GM21576 (cell line): ENCODE results near the gene PKP2.
"Not testable (repeated sequence)": the region's sequence is repeated elsewhere in the genome, so short reads cannot be mapped to it uniquely, and the experiment has no call there.

Source experiments
- ATAC-seq: cut with Tn5 transposase; IDR thresholded peaks from one replicate; pipeline ENCODE4 v1.9.1; 2021; ENCODE audit warnings: mild to moderate bottlenecking, moderate library complexity; ENCODE audit not compliant: unreplicated experiment

Gene PKP2

DNA sequence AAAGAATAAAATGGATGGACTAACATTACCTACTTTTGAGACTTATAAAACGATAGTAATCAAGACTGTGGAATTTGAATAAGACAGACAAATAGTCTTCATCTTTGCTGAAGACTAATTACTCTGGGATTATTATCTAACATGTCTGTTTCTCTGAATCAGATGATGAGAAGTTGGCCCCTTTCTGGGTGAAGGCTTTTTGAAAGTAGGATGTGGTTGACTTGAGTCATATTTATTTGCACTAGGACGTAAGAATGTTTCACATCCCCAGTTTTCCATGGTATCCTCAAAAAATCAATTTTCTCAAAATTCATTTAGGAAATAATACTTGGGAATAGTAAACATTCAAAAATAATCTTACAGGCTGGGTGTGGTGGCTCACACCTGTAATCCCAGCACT lies 31.8 kb downstream of the PKP2 start:
- ATAC-seq: no peak

DNA sequence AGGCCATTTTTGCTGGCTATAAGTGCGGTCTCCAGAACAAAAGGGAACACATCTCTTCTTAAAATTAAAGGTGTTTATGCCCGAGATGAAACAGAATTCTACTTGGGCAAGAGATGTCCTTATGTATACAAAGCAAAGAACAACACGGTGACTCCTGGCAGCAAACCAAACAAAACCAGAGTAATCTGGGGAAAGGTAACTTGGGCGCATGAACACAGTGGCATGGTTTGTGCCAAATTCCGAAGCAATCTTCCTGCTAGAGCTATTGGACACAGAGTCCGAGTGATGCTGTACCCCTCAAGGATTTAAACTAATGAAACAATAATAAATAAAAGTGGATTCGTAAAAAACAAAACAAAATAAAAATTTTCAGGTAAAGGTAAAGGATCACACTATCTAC lies 33.4 kb downstream of the PKP2 start:
- no peak for ATAC-seq

DNA sequence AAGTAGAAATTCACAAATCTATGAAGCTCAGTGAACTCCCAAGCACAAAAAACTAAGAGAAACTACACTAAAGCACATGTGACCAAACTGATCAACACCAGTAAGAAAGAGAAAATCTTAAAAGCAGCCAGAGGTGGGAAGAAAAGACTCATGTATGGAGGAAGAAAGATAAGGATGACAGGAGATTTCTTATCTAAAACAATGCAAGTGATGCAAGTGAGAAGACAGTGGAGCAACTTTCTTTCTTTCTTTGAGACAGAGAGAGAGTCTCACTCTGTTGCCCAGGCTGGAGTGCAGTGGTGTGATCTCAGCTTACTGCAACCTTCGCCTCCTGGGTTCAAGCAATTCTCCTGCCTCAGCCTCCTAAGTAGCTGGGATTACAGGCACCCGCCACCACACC lies 34.9 kb downstream of the PKP2 start:
- not testable (repeated sequence) for ATAC-seq

DNA sequence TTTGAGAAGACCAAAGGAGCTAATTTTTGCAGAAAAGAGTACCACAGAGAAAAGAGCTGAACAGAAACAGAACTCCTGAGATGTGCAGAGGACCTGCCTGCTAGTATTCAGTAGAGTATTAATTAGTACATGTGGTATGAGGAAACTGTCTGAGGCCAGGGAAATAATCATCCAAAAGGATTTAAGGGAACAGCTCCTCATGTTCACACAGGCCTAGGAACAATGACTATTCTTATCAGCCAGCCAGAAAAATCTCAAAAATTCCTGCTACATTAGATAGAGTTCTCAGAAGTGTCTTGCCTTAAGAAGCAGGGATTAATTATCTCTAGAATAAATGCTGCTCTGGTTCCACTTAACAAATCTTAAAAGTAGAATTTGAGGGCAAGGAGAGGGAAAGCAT lies 36.4 kb downstream of the PKP2 start:
- ATAC-seq: no peak

DNA sequence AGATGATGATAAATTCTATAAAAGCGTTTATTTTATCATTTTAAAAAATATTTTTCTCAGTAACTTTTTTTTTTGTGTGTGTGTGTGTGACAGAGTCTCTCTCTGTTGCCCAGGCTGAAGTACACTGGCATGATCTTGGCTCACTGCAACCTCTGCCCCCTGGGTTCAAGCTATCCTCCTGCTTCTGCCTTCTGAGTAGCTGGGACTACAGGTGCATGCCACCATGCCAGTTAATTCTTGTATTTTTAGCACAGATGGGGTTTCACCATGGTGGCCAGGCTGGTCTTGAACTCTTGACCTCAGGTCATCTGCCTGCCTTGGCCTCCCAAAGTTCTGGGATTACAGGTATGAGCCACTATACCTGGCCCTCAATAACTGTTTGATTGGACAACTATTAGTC lies 37.2 kb downstream of the PKP2 start:
- no peak for ATAC-seq

DNA sequence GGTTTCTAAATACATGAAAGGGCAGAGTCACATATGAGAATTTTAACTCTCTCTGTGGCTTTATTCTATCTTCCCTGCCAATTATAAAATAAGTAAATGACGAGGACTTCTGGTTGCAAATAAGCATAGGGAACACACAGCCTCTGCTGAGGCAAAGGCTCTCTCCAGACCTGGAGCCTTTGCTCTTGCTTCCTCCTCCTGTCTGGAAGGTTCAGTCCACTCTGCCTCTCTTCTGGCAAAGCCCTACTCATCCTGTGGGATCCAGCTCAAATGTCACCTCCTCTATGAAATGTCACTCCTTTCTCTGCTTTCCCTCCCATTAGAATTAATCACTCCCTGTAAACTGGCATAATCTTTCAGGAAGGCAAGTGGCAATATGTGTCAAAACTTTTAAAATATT lies 41.9 kb downstream of the PKP2 start:
- no peak for ATAC-seq

DNA sequence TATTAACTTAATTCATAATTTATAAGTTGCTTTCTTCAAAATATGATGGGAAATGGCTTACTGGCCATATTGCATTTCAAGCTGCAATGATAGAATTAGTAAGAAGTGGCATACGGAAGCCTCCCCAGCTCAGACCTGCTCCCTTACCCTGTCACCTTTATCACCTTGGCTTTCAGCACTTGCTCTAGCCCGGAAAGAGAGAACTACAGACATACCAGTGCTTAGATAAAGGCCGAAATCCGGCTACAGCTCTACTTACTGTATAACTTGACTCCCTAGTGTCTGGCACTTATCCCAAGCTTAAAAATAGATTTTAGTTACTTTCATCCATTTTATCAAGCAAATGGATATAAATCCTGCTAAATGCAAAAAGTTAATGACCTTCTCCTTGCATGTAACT lies 42.5 kb downstream of the PKP2 start:
- no peak for ATAC-seq

DNA sequence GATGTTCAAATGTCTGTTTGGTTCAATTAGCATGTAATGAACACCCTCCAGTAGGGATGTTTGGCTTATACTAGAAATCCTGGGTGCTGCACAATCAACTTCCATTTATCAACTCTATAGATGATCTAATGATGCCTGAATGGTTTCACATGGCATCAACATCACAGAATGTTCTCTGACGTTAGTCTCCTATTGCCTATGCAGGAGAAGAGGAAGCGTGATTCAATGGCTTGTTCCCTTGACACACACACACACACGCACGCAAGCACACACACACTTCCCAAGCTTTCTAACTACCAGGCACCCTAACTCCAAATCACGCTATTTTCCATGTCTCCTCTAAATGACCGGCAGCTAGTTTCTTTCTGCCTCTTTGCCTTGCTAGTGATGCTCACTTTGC lies 49.3 kb downstream of the PKP2 start:
- ATAC-seq: no peak

DNA sequence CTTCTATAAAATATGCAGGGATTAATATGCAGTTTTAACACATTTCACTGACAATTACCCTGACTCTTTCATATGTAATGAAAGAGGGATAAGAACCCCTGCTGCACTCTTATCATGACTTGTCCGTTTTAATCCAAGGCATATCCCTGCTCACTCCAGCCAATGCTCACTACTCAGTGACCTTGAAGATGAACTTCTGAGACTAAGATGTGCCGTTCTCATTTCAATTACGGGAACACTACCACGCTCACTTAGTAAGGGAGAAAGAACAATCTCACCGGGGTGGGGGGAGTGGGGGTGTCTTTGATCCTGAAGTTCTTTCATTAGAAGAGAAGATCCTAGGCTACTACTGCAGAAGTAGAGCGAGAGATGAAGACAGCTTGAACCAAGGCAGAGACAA lies 50.5 kb downstream of the PKP2 start:
- no peak for ATAC-seq

DNA sequence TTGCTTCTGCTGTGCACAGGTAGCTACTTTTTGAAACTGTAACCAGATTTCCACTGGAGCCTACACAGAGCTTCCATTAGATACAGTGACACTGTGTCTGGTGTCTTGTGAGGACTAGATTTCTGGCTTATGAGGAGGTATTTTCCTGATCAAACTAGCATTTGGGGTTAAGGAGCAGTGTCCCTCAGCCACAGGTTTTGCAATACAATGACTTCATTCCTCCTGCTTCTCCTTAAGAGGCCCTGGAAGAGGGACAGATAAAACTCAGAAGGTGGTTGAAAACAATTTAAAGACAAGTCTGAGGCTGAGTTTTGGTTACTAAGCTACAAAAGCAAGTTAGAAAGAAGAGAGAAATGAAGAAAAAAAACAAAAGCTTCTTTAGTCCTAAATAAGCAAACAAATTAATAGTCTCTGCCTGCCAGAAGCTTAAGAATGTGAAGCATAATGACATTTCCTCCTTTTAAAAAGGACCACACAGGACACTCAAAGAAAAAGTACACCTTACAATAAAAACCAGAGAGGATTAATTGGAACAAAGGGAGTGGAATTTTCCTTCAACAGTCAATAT lies 53.0 kb downstream of the PKP2 start:
- ATAC-seq: no peak

DNA sequence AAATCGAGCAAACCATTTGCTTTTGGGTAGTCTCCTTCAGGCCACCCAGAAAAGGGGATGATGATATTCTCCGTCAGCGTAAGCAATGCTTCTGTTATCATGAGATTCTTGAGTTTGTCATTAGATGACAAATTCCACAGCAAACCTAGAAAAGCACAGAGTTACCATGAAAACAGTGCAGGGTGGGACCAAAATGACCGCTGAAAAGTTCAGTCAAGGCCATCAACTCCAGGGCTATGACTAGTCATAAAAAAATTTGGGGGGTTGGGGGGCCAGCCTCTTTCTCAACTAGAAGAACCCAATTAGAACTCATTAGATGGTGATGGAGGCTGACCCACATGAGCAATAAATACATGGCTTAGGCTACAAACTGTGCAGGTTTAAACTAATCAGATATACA lies 55.5 kb downstream of the PKP2 start:
- no peak for ATAC-seq

DNA sequence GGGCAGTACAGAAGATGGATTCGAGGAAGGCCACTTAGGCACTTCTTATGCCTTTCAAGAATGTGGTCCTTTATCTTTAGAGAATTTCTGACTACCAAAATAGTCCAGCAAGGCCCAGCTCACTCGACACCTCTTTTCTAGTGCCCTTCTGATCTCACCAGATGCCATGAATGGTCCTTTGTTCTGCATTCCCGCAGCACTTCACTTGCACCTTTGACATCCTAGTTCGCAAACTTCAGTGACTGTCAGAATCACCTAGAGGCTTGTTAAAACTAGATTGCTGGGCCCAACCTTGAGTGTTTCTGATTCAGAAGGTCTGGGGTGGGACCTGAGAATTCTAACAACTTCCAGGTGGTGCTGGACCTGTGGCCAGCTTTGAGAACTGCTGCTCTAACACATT lies 56.7 kb downstream of the PKP2 start:
- ATAC-seq: no peak

DNA sequence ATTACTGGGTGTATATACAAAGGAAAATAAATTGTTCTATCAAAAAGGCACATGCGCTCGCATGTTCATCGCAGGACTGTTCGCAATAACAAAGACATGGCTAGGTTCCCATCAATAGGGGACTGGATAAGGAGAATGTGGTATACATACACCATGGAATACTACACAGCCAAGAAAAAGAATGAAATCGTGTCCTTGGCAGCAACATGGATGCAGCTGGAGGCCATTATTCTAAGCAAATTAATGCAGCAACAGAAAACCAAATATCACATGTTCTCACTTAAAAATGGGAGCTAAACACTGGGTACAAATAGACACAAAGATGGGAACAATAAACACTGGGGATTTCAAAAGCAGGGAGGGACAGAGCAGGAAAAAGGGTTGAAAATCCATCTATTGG lies 58.6 kb downstream of the PKP2 start:
- ATAC-seq: no peak

DNA sequence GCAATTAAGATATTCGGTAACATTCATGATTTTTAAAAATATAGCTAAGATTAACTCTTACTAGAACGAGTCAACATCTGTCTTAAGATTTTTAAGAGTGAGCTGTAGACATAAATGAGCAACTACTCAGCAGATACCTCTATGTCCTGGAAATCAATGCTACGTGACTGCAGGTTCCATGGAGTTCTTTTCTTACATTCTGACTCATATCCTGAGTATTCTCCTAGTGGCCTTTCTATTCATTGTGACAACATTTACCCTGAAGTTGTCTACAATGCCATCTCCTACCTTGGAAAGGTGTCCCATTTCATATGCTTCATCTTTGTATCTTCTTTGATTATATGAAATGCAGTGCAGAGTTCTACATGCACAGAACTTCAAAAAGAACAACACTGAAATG lies 59.9 kb downstream of the PKP2 start:
- no peak for ATAC-seq

DNA sequence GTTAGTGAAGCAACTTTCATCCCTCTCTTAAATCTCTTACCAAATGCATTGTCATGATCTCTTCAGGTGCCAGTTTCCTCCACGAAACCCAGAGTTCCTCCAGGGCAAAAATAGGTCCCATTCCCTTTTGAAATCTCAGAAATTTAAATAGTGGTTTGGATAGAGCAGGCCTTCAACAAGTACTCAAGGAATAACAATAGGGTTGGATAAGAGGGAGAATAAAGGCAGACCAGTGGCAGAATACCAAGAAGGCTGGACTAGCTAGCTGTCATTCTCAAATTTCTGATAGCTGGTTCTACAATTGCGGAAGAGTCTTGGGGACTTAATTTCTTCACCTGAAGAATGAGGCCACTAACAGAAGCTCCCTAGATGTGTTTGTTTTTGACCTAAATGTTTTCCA lies 62.5 kb downstream of the PKP2 start:
- no peak for ATAC-seq

DNA sequence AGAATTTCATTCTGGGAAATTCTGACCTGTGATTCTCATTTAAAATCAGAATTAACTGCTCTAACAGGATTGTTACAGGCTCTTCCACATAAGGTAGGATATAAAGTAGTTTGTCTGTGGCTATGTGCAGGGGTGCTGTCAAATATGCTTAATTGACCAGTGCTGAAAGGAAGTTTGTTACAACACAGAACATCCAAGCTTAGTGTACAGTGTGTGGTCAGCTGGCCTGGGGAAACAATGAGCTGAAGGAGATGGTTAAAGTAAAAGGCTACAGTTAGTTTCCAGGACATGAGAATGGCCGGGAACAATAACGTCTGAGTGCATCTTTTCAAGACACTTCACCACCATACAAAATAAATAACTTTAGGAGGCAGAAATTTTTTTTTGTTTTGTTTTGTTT lies 68.0 kb downstream of the PKP2 start:
- no peak for ATAC-seq

DNA sequence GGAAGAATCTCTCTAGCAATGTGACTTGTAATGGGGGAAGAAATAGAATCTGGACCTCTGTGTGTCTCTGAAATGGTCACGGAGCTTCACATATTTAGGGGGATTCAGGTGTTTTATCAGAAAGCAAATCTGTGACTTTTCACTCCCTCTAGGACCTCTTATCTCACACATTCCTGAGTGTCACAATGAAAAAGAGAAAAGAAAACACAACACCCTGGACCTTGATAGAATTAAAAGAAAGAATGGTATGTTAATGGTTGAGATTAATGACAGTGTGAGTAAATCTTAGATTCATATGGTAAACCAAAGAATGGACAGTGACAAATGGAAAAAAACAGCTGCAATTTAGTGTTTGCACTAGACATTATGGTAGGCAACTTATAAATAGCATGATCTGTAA lies 68.5 kb downstream of the PKP2 start:
- ATAC-seq: no peak

DNA sequence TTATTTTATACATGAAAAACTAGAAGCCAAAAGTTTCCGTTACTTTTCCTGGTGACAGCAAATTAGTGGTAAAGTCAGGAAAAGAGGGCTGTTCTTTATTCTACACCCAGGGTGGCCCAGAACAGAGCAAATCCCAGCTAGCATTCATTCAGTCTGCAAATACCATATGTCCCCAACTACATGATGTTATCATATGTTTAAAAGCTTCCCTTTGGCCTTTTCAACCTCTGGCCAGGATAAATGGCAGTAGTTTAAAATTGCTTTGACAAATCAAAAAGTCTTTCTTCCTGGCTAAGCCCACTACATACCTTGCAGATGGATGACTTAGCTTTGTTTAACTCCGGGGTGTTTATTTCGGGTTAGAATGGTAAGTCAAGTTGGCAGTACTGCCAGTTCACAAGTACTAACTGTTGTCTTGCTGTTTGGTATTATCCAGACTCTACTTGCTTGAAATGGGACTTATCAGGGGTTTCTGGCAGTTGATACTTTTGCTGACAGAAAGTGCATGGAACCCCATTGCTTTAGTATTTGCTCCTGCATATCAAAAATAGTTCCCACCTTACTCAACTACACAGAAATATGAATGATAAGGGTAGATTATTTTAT lies 69.7 kb downstream of the PKP2 start:
- no peak for ATAC-seq

DNA sequence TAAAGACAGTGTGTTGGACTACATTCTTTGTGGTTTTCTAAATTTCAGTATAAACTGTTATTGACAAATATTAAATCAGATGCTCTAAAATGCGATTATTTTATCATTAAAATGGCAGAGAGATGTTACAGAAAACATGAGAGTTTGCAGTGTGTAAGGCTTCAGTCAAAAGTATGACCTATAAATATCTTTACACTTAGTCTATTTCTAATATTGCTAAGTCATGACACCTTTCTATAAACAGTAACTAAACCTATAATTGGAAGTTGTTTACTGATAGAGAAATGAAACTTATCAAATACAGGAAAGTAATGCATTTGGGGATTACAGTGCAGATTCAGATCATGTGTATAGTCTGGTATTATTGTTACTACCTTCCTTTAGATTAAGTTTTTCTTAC lies 72.0 kb downstream of the PKP2 start:
- no peak for ATAC-seq

DNA sequence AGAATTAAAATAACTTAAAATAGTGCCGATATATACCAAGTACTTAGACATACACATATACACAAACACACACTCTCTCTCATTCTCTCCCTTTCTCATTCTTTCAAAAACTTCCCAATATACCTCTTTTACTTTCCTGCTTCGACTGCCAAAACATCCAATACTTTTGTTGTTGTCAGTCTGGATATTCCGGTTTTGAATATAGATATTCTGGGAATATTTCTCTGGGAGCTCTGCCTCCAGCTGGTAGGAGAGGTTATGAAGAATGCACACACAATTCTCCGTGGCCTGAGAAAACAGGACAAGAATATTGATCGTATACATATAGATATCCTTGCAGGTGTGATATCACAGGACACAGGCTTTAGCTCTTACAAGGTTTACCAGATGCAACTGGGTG lies 74.2 kb downstream of the PKP2 start:
- no peak for ATAC-seq

DNA sequence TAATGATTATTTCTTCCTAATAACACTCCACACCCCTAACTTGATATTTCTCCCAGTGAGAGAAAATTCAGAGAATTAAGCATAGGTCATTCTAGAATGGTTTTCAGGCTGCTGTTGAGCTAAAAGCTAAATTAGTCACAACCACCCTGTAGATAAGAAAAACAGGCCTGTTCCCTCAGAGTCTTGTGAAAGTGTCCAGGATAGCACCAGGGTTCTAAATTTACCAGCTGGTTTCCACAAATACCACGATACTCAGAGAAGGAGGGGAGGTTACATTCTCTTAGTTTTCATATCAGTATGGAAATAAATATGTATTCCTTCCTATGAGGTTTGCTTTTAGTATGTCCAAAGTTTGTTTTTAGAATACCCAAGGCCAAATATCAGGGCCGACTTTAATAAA lies 74.9 kb downstream of the PKP2 start:
- ATAC-seq: no peak

DNA sequence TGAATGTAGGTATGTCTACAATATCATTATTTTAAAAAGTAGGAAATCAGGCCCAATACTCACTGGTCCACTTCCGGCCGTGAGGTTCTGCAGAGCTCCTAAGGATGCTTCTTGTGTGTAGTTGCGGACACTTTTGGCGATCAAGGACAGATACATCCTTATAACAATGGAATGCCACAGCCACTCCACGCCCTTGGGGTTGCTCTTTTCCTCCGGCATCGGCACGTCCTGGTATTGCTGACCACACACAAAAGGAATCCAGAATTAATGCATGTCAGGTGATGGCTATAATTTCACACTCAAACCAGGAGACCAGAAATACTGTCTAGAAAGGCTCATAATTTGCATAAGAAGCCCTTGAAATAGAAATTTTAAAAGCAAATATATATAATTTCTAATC lies 75.3 kb downstream of the PKP2 start:
- ATAC-seq: no peak

DNA sequence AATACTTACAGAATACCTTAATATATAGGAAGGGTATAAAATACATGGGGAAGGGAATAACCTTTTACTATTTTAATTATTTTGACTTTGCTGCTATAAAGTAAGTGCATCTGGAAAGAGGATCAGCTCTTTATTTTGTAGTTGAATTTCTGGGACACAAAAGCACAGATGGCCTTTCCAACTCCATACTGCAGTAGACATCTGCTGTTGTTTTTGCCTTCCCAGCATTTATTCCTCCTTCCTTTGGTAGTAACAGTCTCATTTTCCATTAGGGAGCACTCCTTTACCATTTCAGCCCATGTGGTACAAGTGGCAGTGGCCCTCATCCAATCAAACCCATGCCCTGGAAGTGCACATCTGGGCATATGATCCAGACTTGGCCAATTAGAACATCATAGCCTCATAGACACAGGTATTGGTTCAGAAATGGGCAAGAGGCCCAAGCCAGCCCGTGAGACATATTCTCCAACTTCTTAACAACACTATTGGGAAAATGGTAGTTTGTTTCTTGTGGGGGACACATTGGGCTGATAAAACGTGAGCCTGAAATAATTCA lies 76.1 kb downstream of the PKP2 start:
- no peak for ATAC-seq
